IPS DF 6.9 (cell line): ENCODE results near the gene RAB24.
"Not testable (repeated sequence)": the region's sequence is repeated elsewhere in the genome, so short reads cannot be mapped to it uniquely, and the experiment has no call there.

ENCODE experiments used
- DNase-seq: peaks from one replicate; pipeline ENCODE4 v3.0.0-alpha.2; 2013; ENCODE audit warnings: low read depth, low spot score
- H3K27ac ChIP-seq: one replicate; pipeline ENCODE4 v1.5.1; 2013; ENCODE audit warnings: low read length, control low read depth
- H3K27me3 ChIP-seq: 2 replicates; pipeline ENCODE4 v1.6.1; 2013; ENCODE audit warnings: mild to moderate bottlenecking, low read length; ENCODE audit not compliant: control insufficient read depth, insufficient read depth
- H3K36me3 ChIP-seq: 2 replicates; pipeline ENCODE4 v1.6.1; 2013; ENCODE audit warnings: low read length; ENCODE audit not compliant: control insufficient read depth, insufficient read depth
- H3K4me1 ChIP-seq: 2 replicates; pipeline ENCODE4 v1.6.1; 2013; ENCODE audit warnings: low read length; ENCODE audit not compliant: control insufficient read depth, insufficient read depth
- H3K4me3 ChIP-seq: 2 replicates; pipeline ENCODE4 v1.5.1; 2013; ENCODE audit warnings: mild to moderate bottlenecking, low read length
- H3K9me3 ChIP-seq: 2 replicates; pipeline ENCODE4 v1.6.1; 2013; ENCODE audit warnings: low read length, inconsistent platforms; ENCODE audit not compliant: control insufficient read depth, insufficient read depth
- WGBS: extraction: QIAGEN DNeasy Blood & Tissue Kit; methylation state at CpG from one replicate; pipeline ENCODE4 v1.1.7; 2013; ENCODE audit warnings: mixed read lengths, missing lambda C conversion rate; ENCODE audit not compliant: insufficient read length, insufficient coverage; 5-methylcytosine and 5-hydroxymethylcytosine counted together

RAB24 gene

GRCh38 chr5:177265395-177265794, 38.1 kb downstream of the RAB24 start:
- Histone ChIP-seq H3K4me1 (no peaks in the 10 kb centered on the region), H3K27me3 (no peaks in the 10 kb centered on the region), H3K9me3 (no peaks in the 10 kb centered on the region), H3K4me3 (no peak overlapping the region), H3K36me3 (peaks cover 23% of the 10 kb centered on the region), H3K27ac (no peak overlapping the region)
- DNase-seq, result no peak
- WGBS, result no CpG with 5 or more reads among the region's 16 CpGs

- no peak overlapping the region for H3K27ac ChIP-seq
- no peaks in the 10 kb centered on the region for H3K27me3 ChIP-seq
- no peak for DNase-seq
- no peaks in the 10 kb centered on the region for H3K9me3 ChIP-seq
- H3K36me3 ChIP-seq, result peaks cover 22% of the 10 kb centered on the region
- WGBS, result no CpG with 5 or more reads among the region's 1 CpG
- H3K4me3 ChIP-seq, result no peak overlapping the region
- H3K4me1 ChIP-seq, result no peaks in the 10 kb centered on the region
Observed at GRCh38 chr5:177264178-177264577, 39.3 kb downstream of the RAB24 start.

GRCh38 chr5:177261510-177261909, 42.0 kb downstream of the RAB24 start:
- H3K36me3 ChIP-seq, result peaks cover 25% of the 10 kb centered on the region
- no peaks in the 10 kb centered on the region for H3K9me3 ChIP-seq
- H3K27me3 ChIP-seq, result no peaks in the 10 kb centered on the region
- WGBS, result no CpG with 5 or more reads among the region's 1 CpG
- DNase-seq, result no peak
- no peak overlapping the region for H3K27ac ChIP-seq
- no peak overlapping the region for H3K4me3 ChIP-seq
- no peaks in the 10 kb centered on the region for H3K4me1 ChIP-seq

- no peaks in the 10 kb centered on the region for H3K4me1 ChIP-seq
- H3K9me3 ChIP-seq, result no peaks in the 10 kb centered on the region
- no peak overlapping the region for H3K27ac ChIP-seq
- H3K36me3 ChIP-seq, result peaks cover 23% of the 10 kb centered on the region
- no peaks in the 10 kb centered on the region for H3K27me3 ChIP-seq
- DNase-seq, result no peak
- no peak overlapping the region for H3K4me3 ChIP-seq
- 100% methylated on average over 1 of the region's 7 CpGs for WGBS
Observed at GRCh38 chr5:177260961-177261360, 42.6 kb downstream of the RAB24 start.

- not testable (repeated sequence) for H3K4me3 ChIP-seq, H3K27me3 ChIP-seq, H3K27ac ChIP-seq, DNase-seq, H3K4me1 ChIP-seq, H3K9me3 ChIP-seq
- WGBS, result no CpG with 5 or more reads among the region's 7 CpGs
- peaks cover 17% of the 10 kb centered on the region; the same call in 1 of the 2 replicates for H3K36me3 ChIP-seq
Observed at GRCh38 chr5:177258711-177259110, 44.8 kb downstream of the RAB24 start.

- whole genome bisulfite sequencing, result no CpG with 5 or more reads among the region's 5 CpGs
- no peak overlapping the region for H3K27ac ChIP-seq
- no peaks in the 10 kb centered on the region for H3K9me3 ChIP-seq
- H3K4me3 ChIP-seq, result no peak overlapping the region
- no peak for DNase-seq
- H3K4me1 ChIP-seq, result no peaks in the 10 kb centered on the region
- peaks cover 19% of the 10 kb centered on the region; the same call in 1 of the 2 replicates for H3K36me3 ChIP-seq
- H3K27me3 ChIP-seq, result no peaks in the 10 kb centered on the region
Observed at GRCh38 chr5:177256296-177256695, 47.2 kb downstream of the RAB24 start.

- Histone ChIP-seq H3K27ac (no peak overlapping the region), H3K27me3 (no peaks in the 10 kb centered on the region), H3K4me3 (no peak overlapping the region), H3K36me3 (peaks cover 18% of the 10 kb centered on the region), H3K4me1 (no peaks in the 10 kb centered on the region), H3K9me3 (no peaks in the 10 kb centered on the region)
- no CpG with 5 or more reads among the region's 1 CpG for WGBS
- DNase-seq, result no peak
Observed at GRCh38 chr5:177253252-177253651, 50.3 kb downstream of the RAB24 start.
